Smooth muscle cell (in vitro differentiated cells): ENCODE measurements around the gene CACNA1C. TPM values are rescaled to one million over a fixed set of nuclear protein-coding genes. Genes with fewer than 3 reads are reported as not detected.

Experiments
- DNase-seq: peaks from one replicate; lab custom pipeline; 2025; ENCODE audit not compliant: unreplicated experiment; lab: John Stamatoyannopoulos, UW
- H2AFZ ChIP-seq: fragments of 200-600 bp; sonication (generic); 2 replicates; pipeline ENCODE4 v1.6.0; 2016; ENCODE audit warnings: antibody characterized with exemption, low read depth, mild to moderate bottlenecking
- H3F3A ChIP-seq: fragments of 200-600 bp; sonication (generic); 2 replicates; pipeline ENCODE4 v1.6.0; 2017; ENCODE audit warnings: antibody characterized with exemption, low read depth
- H3K27ac ChIP-seq: fragments of 200-600 bp; sonication (generic); 2 replicates; pipeline ENCODE4 v1.5.1; 2016; ENCODE audit warnings: low read depth, mild to moderate bottlenecking
- H3K27me3 ChIP-seq: fragments of 200-600 bp; sonication (generic); 2 replicates; pipeline ENCODE4 v1.6.1; 2016; ENCODE audit warnings: low read depth, mild to moderate bottlenecking
- H3K36me3 ChIP-seq: fragments of 200-600 bp; sonication (generic); 2 replicates; pipeline ENCODE4 v1.5.1; 2016; ENCODE audit warnings: low read depth
- H3K4me1 ChIP-seq: fragments of 200-600 bp; sonication (generic); 2 replicates; pipeline ENCODE4 v1.5.1; 2016; ENCODE audit warnings: low read depth
- H3K4me2 ChIP-seq: fragments of 200-600 bp; sonication (generic); 2 replicates; pipeline ENCODE4 v1.6.0; 2016; ENCODE audit warnings: mild to moderate bottlenecking
- H3K4me3 ChIP-seq: fragments of 200-600 bp; sonication (generic); 2 replicates; pipeline ENCODE4 v1.5.1; 2016; ENCODE audit warnings: mild to moderate bottlenecking
- H3K79me2 ChIP-seq: fragments of 200-600 bp; sonication (generic); 2 replicates; pipeline ENCODE4 v1.6.0; 2016; ENCODE audit warnings: low read depth, mild to moderate bottlenecking
- H3K9ac ChIP-seq: fragments of 200-600 bp; sonication (generic); 2 replicates; pipeline ENCODE4 v1.6.0; 2016; ENCODE audit warnings: low read depth
- H3K9me3 ChIP-seq: fragments of 200-600 bp; sonication (generic); replicated peaks from 2 replicates; pipeline ENCODE4 v1.5.1; 2016; ENCODE audit warnings: low read depth
- H4K20me1 ChIP-seq: fragments of 200-600 bp; sonication (generic); 2 replicates; pipeline ENCODE4 v1.6.0; 2016; ENCODE audit warnings: low read depth
- WGBS: methylation state at CpG from one replicate; pipeline ENCODE4 v1.1.7; 2016; ENCODE audit warnings: low lambda C conversion rate; 5-methylcytosine and 5-hydroxymethylcytosine counted together
- polyA plus RNA-seq: library from polyadenylated mRNA; unstranded; fragments of >200 nt; fragmentation: Nextera tagmentation; extraction: Ambion mirVana; gene quantifications from 2 replicates; pipeline ENCODE4 v1.2.1, GENCODE V29; 2016
- total RNA-seq: library from RNA; depleted of rRNA; stranded (reverse); fragments of >200 nt; gene quantifications from 2 replicates; pipeline ENCODE4 v1.2.3, GENCODE V29; 2014
- TF ChIP-seq, protein P1 (sequence below): fragments of 200-600 bp; sonication (generic); IDR thresholded peaks from 2 replicates; pipeline ENCODE4 v1.5.1; 2017; ENCODE audit warnings: borderline replicate concordance, mild to moderate bottlenecking, antibody characterized with exemption; ENCODE audit not compliant: insufficient read depth, poor library complexity, severe bottlenecking

Gene CACNA1C
- total and polyA plus RNA-seq, 2 experiments from 2014 or later: 1.6 to 4.5 TPM

DNA sequence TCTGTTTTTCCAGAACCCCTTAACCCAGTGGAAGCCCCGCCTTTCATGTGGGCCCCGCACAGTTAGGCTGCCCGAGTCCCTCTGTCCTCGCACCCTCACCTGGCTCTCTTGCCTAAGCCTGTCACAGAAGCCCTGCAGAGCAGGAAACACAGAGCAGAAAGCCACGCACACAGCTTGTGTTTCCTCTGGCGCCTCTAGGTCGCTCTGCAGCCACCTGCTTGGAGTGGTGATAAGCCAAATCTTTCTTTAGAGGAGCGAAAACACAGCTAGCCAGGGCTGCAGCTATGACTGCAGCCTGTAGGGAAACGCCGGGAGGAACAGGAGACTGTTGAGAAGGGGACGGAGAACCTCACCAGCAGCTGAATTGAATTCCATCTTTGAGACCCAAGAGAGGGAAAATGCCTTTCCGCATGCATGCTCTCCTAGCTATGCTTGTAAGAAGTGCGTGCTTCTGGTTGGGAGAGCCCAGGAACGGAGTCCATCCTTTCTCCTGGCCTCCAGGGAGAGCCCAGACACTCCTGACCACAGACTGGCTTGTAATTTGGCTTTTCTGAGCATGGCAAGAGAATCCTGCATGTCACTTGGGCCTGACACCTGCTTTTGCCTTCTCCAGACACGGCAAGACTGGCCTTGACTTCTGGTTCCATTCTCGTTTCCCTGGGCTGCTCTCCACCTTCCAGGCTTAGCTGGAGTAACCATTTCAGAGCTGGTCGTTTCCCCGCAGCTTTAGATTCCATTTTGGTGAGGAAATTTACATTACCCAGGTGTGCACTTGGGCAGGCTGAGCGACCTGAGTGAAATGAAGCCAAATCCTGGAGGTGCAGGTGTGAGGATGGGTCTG lies 301.6 kb downstream of the CACNA1C start:
- Histone ChIP-seq H3K36me3 (no peaks in the 10 kb centered on the region), H3K4me3 (no peak overlapping the region), H3K79me2 (no peaks in the 10 kb centered on the region), H3K4me2 (no peak overlapping the region), H3K27me3 (no peaks in the 10 kb centered on the region), H2AFZ (no peak overlapping the region), H4K20me1 (no peaks in the 10 kb centered on the region), H3K4me1 (peaks cover 11% of the 10 kb centered on the region), H3K27ac (no peak overlapping the region), H3F3A (peaks cover 8% of the 10 kb centered on the region), H3K9me3 (no peaks in the 10 kb centered on the region), H3K9ac (no peak overlapping the region)
- no peak for DNase-seq
- 87% methylated on average over 19 of the region's 19 CpGs for WGBS
- TF ChIP-seq, protein P1, sequence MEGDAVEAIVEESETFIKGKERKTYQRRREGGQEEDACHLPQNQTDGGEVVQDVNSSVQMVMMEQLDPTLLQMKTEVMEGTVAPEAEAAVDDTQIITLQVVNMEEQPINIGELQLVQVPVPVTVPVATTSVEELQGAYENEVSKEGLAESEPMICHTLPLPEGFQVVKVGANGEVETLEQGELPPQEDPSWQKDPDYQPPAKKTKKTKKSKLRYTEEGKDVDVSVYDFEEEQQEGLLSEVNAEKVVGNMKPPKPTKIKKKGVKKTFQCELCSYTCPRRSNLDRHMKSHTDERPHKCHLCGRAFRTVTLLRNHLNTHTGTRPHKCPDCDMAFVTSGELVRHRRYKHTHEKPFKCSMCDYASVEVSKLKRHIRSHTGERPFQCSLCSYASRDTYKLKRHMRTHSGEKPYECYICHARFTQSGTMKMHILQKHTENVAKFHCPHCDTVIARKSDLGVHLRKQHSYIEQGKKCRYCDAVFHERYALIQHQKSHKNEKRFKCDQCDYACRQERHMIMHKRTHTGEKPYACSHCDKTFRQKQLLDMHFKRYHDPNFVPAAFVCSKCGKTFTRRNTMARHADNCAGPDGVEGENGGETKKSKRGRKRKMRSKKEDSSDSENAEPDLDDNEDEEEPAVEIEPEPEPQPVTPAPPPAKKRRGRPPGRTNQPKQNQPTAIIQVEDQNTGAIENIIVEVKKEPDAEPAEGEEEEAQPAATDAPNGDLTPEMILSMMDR: no peak

DNA sequence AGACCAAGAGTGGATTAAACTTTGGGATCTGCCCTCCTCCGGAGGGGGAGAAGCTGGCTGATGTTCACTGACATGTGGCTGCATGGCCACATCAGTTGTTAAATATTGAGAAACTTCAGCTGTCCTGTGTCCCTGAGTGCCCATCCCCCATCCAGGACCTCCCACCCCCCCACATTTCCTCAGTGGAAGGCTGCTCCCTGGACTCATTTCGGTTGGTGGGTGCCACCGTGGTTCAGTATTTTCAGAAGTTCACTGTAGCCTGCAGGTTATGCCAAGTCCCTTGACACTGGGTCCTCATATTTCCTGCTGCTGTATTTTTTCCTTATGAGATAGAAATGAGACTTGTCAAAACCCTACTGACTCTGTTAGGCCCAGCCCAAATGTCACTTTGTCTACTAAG lies 302.4 kb downstream of the CACNA1C start:
- Histone ChIP-seq H3K36me3 (no peaks in the 10 kb centered on the region), H3K9ac (no peak overlapping the region), H3K27ac (no peak overlapping the region), H2AFZ (no peak overlapping the region), H3K27me3 (no peaks in the 10 kb centered on the region), H4K20me1 (no peaks in the 10 kb centered on the region), H3K79me2 (no peaks in the 10 kb centered on the region), H3K9me3 (no peaks in the 10 kb centered on the region), H3K4me2 (no peak overlapping the region), H3K4me3 (no peak overlapping the region), H3F3A (peaks cover 11% of the 10 kb centered on the region), H3K4me1 (peaks cover 12% of the 10 kb centered on the region)
- 94% methylated on average over 3 of the region's 3 CpGs for WGBS
- TF ChIP-seq, protein P1: no peak
- DNase-seq: no peak

DNA sequence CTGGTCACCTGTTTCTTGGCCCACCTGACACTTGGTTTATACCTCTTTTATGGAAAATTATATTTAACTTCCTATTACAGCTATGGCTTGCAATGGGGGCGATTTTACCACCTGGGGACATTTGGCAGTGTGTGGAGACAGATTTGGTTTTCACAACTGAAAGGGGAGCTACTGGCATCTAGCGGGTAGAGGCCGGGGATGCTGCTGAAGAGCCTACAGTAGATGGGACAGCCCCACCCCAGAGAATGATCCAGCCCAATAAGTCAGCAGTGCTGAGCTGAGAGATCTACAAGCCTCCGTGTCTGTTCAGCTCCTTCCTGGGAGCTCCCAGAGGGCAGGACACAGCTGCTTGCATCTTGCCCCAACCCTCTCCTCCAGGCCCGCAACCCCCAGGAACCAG lies 302.8 kb downstream of the CACNA1C start:
- 89% methylated on average over 5 of the region's 5 CpGs for WGBS
- Histone ChIP-seq H3K36me3 (no peaks in the 10 kb centered on the region), H3K4me2 (no peak overlapping the region)

More for the DNA sequence above, 302.8 kb downstream of the CACNA1C start:
- Histone ChIP-seq H3F3A (peaks cover 11% of the 10 kb centered on the region), H3K4me1 (peaks cover 12% of the 10 kb centered on the region), H4K20me1 (no peaks in the 10 kb centered on the region), H3K27ac (no peak overlapping the region), H3K27me3 (no peaks in the 10 kb centered on the region), H3K79me2 (no peaks in the 10 kb centered on the region), H3K9ac (no peak overlapping the region), H3K4me3 (no peak overlapping the region), H3K9me3 (no peaks in the 10 kb centered on the region), H2AFZ (no peak overlapping the region)
- TF ChIP-seq, protein P1: no peak
- no peak for DNase-seq
